HEK293T (cell line): ENCODE results near the gene PSMD5.

Experiments
- BHLHE40 ChIP-seq: fragments of 450-650 bp; IDR thresholded peaks from 2 replicates; pipeline ENCODE4 v1.6.1; 2016; ENCODE audit warnings: mild to moderate bottlenecking, moderate library complexity, borderline replicate concordance
- FOXA1 ChIP-seq: fragments of 450-650 bp; IDR thresholded peaks from 2 replicates; pipeline ENCODE4 v1.6.1; 2016; ENCODE audit warnings: mild to moderate bottlenecking

GRCh38 chr9:120808931-120809330 is 33.8 kb downstream of the PSMD5 start:
- TF ChIP-seq FOXA1 (no peak), BHLHE40 (no peak)
